ENCODE measurements around the gene VTA1.
"Not testable (repeated sequence)": the region's sequence is repeated elsewhere in the genome, so short reads cannot be mapped to it uniquely, and the experiment has no call there.

The VTA1 gene

GRCh38 chr6:142172758-142173157 lies 25.7 kb downstream of the VTA1 start:
- no peak for DNase-seq

GRCh38 chr6:142173980-142174379 lies 26.9 kb downstream of the VTA1 start:
- no peak for DNase-seq

- no peak for DNase-seq
Observed at GRCh38 chr6:142174703-142175102, 27.6 kb downstream of the VTA1 start.

GRCh38 chr6:142178129-142178528 lies 31.1 kb downstream of the VTA1 start:
- DNase-seq, result no peak

GRCh38 chr6:142182004-142182403 lies 34.9 kb downstream of the VTA1 start:
- no peak for DNase-seq

- no peak for DNase-seq
Observed at GRCh38 chr6:142183351-142183750, 36.3 kb downstream of the VTA1 start.

GRCh38 chr6:142184307-142184706 lies 37.2 kb downstream of the VTA1 start:
- DNase-seq, result no peak

- DNase-seq, result no peak
Observed at GRCh38 chr6:142185641-142186040, 38.6 kb downstream of the VTA1 start.

- no peak for DNase-seq
Observed at GRCh38 chr6:142187209-142187608, 40.1 kb downstream of the VTA1 start.

- not testable (repeated sequence) for DNase-seq
Observed at GRCh38 chr6:142188341-142188740, 41.3 kb downstream of the VTA1 start.

- DNase-seq, result no peak
Observed at GRCh38 chr6:142189057-142189456, 42.0 kb downstream of the VTA1 start.

GRCh38 chr6:142192343-142192742 lies 45.3 kb downstream of the VTA1 start:
- no peak for DNase-seq

GRCh38 chr6:142193621-142194020 lies 46.6 kb downstream of the VTA1 start:
- no peak for DNase-seq

GRCh38 chr6:142195862-142196541 lies 48.9 kb downstream of the VTA1 start:
- no peak for DNase-seq

GRCh38 chr6:142200846-142201628 lies 54.0 kb downstream of the VTA1 start:
- DNase-seq, result no peak

GRCh38 chr6:142207265-142207877 lies 60.3 kb downstream of the VTA1 start:
- peak; percentile 22 for DNase-seq

- DNase-seq, result no peak
Observed at GRCh38 chr6:142210606-142211005, 63.5 kb downstream of the VTA1 start.

- no peak for DNase-seq
Observed at GRCh38 chr6:142213402-142213801, 66.3 kb downstream of the VTA1 start.

- no peak for DNase-seq
Observed at GRCh38 chr6:142218446-142218845, 71.4 kb downstream of the VTA1 start.

- no peak for DNase-seq
Observed at GRCh38 chr6:142222022-142222421, 75.0 kb downstream of the VTA1 start.

- DNase-seq, result no peak
Observed at GRCh38 chr6:142223938-142224337, 76.9 kb downstream of the VTA1 start.

- no peak for DNase-seq
Observed at GRCh38 chr6:142225115-142225514, 78.1 kb downstream of the VTA1 start.

GRCh38 chr6:142225552-142225951 lies 78.5 kb downstream of the VTA1 start:
- no peak for DNase-seq

- no peak for DNase-seq
Observed at GRCh38 chr6:142226731-142227130, 79.7 kb downstream of the VTA1 start.
